SKM-1 treated with dmso at 0.1 percent for 144 hours (cell line): ENCODE measurements around the gene OSBP2.
"Not testable (repeated sequence)": the region's sequence is repeated elsewhere in the genome, so short reads cannot be mapped to it uniquely, and the experiment has no call there.

Experiments used
- DNase-seq: peaks from one replicate; lab custom pipeline; 2025; ENCODE audit not compliant: unreplicated experiment; lab: John Stamatoyannopoulos, UW

Gene OSBP2

GRCh38 chr22:30717331-30717921 lies 22.8 kb downstream of the OSBP2 start:
- DNase-seq: no peak

GRCh38 chr22:30717952-30718351 lies 23.3 kb downstream of the OSBP2 start:
- no peak for DNase-seq

GRCh38 chr22:30718491-30718890 lies 23.8 kb downstream of the OSBP2 start:
- no peak for DNase-seq

GRCh38 chr22:30718938-30719337 lies 24.3 kb downstream of the OSBP2 start:
- no peak for DNase-seq

- DNase-seq: no peak
Measured at GRCh38 chr22:30720263-30720837, 25.7 kb downstream of the OSBP2 start.

- no peak for DNase-seq
Measured at GRCh38 chr22:30721741-30722140, 27.1 kb downstream of the OSBP2 start.

GRCh38 chr22:30728826-30729225 lies 34.2 kb downstream of the OSBP2 start:
- DNase-seq: no peak

- no peak for DNase-seq
Measured at GRCh38 chr22:30731658-30732057, 37.0 kb downstream of the OSBP2 start.

GRCh38 chr22:30732426-30732825 lies 37.8 kb downstream of the OSBP2 start:
- no peak for DNase-seq

- peak; percentile 53 for DNase-seq
Measured at GRCh38 chr22:30733181-30733631, 38.5 kb downstream of the OSBP2 start.

- DNase-seq: not testable (repeated sequence)
Measured at GRCh38 chr22:30740007-30740406, 45.3 kb downstream of the OSBP2 start.

GRCh38 chr22:30740511-30740910 lies 45.8 kb downstream of the OSBP2 start:
- DNase-seq: not testable (repeated sequence)

GRCh38 chr22:30742291-30743256 lies 47.9 kb downstream of the OSBP2 start:
- DNase-seq: no peak

- no peak for DNase-seq
Measured at GRCh38 chr22:30743257-30744020, 48.8 kb downstream of the OSBP2 start.

- DNase-seq: no peak
Measured at GRCh38 chr22:30744224-30744623, 49.5 kb downstream of the OSBP2 start.

- no peak for DNase-seq
Measured at GRCh38 chr22:30747493-30747892, 52.8 kb downstream of the OSBP2 start.

GRCh38 chr22:30749272-30749671 lies 54.6 kb downstream of the OSBP2 start:
- DNase-seq: no peak

- DNase-seq: no peak
Measured at GRCh38 chr22:30749849-30750248, 55.2 kb downstream of the OSBP2 start.

- no peak for DNase-seq
Measured at GRCh38 chr22:30751529-30751928, 56.9 kb downstream of the OSBP2 start.

- no peak for DNase-seq
Measured at GRCh38 chr22:30752771-30753170, 58.1 kb downstream of the OSBP2 start.

- no peak for DNase-seq
Measured at GRCh38 chr22:30753701-30754100, 59.0 kb downstream of the OSBP2 start.
